ENCODE results near the gene BHLHE23.

BHLHE23 gene

DNA sequence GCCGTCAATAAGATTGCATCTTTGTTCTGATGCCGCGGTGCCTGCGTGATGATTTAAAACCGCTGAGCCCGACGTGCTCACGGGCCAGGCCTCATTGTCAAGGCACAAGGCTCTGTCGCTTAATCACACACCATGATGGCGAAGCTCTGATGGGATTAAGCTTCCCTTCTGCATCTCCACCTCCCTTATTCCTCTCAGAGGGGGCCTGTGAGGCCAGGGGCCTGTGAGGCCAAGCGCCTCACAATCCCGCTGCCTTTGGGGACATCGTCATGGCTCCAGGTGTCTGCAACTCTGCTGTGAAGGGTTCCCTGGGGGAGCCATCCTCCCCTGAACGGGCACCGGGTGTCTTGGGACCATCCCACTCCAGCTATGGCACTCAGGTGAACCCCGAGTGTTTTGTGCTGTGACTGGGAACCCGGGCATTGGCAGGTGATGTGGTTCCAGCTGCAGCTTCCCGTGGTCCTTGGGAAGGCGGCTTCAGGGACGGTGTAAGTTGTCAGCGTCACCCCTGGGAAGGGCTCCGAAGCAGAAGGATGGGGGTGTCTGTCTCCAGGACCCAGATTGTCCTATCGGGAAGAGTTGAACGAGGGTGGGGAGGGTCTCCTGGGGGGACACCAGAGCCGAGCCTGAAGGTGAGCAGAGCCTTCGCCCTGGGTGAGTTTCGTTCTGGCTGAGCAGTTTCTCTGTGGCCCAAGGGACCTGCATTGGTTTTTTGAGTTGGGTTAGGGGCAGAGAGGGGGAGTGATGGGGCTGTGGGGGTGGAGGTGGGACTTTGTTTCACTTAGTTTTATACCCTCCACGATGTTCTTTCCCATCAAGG is 18.0 kb upstream of the BHLHE23 start:
- DNase-seq, result no peak

DNA sequence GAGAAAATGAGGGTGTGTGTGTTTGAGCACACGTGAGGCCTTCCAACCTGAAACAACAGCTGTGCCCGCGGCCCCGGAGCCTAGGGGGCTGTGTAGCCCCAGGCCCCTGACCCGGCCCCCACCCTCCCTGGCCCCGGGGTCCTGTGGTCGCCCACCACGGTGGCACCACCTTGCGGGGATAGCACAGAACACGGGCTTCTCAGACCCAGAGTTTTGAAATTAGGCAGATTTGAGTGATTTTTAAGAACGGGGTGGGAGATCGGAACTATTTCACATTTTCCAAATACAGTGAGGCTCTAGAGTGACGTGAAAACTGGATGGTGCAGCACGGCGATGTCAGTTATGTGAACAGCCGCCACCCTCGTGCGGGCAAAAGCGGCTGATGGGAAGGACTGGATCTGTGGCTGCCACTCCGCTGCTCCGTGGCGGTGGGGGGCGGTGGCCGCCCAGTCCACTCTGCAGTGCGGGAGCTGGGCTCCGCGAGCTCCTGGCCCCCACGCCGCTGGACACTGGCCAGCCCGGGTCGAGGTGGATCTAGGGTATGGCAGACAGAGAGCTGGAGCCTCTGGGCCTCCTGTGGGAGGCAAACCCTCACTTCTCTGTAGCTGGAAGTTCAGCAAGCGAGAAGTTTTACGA is 17.3 kb upstream of the BHLHE23 start:
- no peak for DNase-seq

DNA sequence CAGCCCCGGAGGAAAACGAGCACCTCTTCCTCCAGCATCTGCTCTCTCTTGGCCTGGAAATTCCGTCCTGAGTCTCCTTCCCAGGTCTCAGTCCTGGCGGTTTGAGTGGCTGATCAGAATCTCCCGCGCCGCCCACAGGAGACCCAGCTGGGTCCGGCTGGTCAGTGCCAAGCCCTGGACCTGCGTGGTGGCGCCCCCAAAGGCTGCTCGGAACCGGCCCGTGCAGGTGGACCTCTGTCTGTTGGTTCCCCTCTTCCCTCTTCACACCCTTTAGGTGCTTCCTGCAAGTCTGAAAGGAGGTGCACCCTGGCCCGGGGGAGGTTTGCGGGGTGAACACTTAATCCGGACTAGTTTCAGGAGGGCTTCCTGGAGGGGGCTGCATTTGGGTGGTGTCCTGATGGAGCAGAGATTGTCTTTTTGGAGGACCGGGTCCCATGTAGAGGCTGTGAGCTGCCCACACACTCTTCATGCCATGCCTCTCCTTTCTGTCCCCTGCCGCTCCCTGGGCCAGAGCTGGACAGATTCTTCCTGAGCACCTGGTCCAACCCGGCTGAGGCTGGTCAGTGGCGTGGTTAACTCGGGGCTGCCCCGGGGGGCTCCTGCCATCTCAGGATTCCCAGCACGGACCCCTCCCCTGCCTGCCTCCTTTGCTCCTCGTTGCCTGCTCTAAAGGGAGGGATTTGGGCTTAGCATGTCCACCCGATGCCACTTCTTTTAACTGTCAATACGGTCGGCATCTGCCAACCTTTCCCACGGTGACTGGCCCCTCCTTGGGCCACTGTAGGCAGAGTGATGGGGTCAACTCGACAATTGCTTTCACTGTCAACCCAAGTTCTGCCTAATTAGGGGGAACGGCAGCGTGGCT is 16.5 kb upstream of the BHLHE23 start:
- DNase-seq, result no peak

DNA sequence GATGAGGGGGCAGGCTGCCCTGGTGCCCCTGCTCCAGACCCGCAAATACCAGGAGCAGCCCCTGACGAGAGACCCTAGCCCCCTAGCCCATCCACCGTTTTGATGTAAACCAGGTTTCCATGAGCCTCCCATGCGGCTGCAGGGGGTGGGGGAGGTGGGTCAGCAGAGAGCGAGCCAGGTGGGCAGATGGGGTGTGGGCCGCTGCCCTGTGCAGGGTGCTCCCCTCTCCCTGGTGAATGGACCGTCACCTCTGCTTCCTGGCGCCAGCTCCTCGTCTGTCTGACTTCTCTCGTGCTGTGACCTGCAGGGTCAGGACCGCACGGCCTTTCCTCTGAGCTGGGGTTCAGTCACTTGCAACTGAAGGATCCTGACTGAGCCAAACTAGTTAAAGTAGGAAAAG is 15.7 kb upstream of the BHLHE23 start:
- no peak for DNase-seq

DNA sequence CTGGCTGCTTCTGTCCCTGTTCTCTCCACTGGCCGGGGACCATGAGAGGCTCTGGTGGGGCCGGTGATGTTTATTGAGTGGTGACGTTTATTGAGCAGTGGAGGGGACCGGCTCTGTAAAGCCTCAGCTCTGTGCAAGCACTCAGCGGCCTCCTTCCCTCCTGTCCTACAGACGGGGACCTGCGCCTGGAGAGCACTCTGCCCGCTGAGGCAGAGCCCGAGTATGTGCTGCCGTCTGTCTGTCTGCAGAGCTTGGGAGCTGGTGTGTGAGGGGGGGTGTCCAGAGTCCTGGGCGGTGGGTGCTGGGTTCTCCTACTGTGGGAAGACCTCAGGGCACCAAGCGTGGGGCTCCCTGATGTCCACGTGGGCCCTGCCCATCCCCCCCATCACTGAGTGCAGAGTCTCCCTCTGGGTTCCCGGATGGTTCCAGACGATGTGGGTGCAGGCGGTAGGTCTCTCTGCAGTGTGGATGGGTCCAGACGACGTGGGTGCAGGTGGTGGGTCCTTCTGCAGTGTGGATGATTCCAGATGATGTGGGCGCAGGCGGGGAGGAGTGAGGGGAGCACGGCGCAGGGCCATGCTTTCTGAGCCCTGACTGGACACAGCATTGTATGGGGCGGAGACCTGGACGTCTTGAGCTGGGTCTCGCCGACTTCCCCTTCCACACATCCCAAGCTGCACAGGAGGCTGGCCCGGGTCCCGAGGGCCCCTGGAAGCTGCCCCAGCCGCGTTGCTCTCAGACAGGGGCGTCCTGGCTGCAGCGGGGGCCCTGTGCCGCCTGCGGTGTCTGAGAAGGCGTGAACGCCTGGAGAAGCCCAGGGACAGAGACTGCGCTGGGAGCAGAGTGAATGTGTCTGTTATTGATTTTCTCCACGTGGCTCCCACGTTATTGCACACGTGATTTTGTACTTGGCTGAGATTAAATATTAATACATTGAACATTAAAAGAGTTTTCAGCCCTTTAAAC is 14.9 kb upstream of the BHLHE23 start:
- DNase-seq, result no peak

DNA sequence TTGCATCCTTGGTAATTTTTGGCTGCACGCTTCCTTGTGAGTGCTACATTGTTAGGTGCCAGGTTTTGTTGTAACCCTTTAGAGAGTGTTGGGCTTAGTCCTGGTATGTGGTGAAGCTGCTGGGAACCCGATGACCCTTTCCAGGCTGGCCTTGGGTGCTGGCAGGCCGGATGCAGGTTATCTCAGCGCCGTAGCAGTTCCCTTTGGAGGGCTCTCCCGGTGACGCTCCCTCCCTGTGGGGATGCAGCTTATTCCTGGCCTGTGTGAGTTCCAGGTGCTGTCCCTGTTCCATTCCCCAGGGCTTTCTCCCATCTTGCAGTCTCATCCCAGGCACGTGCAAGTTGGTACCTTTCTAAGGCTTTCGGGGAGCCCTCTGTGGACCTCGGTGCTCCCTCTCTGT is 13.9 kb upstream of the BHLHE23 start:
- no peak for DNase-seq

DNA sequence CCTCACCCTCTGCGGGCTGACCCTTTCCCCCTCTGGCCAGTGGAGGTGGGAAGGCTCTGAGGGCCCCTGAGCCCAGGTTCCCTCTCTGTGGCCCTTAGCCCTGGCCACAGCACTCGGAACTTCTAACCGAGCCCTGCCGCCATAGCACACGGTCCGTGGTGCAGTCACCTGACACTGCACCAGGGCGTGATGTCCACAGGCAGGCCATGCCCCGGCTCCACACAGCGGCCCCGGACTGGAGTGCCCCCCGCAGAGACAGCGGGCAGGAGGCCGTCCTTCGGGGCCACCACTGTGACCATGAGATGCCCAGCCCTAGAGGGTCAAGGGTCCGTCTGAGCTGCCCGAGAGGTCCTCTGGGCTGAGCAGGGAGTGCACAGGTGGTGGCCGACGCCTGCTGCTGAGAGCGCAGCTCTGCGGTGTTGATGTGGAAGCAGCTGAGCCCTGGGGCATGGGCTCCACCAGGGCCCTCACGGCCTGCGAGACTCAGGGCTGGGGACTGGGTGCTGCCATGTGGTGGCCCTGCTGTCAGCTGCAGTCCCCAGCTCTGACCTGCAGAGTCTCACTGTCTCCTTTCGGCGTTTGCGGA is 11.2 kb upstream of the BHLHE23 start:
- no peak for DNase-seq

DNA sequence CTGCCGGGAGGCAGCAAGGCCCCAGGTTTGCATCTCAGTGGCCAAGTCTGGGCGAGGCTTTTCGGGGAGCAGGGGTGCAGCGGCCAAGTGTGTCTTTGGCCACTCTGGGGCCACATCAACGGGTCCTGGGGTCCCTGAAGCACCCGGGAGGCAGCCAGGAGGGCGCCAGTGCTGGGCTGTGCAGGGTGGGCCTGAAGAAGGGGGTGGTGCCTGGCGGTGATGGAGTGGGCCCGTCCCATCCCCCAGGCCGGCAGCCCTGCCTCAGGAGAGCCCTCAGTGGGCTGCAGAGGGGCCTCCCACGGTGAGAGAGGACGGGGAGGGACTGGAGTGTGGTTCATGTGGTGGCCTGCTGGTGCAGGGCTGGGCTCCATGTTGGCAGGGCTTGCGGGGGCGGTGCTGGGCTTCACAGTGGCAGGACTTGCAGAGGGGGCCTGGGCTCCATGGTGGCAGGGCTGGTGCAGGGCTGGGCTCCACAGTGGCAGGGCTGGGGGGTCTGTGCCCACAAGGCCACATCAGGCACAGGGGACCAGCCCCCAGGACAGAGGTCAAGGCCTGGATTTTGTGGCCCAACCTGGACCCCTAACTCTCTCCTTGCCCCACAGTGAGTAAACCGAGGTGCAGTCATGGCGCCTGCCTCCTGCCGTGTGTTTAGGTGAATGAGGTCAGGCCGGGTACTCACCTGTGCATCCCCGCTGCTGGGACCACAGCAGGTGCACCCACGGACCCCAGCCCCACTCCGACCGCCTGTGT is 10.5 kb upstream of the BHLHE23 start:
- DNase-seq, result no peak

DNA sequence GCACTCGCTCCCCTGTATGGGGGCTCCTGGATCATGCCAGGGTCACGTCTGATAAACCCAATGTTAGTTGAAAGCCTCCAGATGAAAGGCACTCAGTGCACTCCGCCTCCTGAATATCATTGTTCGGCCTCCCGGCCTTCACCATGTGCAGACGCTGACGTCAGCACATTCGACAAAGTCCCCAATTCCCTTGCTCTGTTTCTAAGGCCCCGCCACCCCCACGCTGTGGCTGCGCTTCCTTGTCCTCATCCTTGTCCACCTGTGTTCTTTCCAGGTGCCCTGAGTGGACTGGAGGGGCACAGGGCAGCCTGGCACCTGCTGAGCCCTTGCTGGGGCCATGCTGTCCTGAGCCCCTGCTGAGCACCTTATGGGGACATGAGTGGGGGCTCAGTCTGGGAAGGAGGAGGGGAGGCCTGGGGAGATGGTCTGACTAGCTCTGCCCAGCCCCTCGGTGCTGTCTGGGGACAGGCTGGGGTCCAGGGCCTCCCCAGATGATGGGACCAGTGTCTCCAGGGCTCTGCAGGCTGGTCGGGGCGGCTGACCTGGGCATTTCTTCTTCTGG is 9.8 kb upstream of the BHLHE23 start:
- DNase-seq, result no peak

DNA sequence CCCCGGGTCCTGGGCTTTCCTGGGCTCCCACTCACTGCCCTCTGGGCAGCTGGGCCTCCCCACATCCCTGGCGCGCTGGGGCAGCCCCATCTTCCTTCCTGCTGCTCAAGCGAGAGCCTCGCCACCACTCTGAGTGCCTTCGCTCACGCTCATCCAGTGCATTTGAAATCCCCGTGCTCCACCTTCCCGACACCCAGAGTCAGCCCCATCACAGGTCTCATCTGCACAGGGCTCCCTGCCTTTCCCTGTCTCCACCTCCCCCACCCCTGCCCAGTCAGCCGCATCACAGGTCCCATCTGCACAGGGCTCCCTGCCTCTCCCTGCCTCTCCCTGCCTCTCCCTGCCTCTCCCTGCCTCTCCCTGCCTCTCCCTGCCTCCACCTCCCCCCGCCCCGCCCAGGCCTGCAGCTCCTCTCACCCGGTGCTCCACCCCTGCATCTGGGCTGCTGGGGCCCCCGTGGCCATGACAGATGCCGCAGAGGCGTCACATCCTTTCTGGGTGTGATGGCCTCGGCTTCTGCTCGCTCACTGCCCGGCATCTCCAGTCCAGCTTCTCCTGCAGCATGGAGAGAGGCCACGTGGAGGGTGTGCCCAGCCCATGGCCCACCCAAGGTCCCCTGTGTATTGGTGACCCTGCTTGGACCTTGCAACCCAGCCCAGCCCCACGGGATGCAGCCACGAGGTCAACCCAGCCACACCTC is 9.0 kb upstream of the BHLHE23 start:
- DNase-seq, result no peak

DNA sequence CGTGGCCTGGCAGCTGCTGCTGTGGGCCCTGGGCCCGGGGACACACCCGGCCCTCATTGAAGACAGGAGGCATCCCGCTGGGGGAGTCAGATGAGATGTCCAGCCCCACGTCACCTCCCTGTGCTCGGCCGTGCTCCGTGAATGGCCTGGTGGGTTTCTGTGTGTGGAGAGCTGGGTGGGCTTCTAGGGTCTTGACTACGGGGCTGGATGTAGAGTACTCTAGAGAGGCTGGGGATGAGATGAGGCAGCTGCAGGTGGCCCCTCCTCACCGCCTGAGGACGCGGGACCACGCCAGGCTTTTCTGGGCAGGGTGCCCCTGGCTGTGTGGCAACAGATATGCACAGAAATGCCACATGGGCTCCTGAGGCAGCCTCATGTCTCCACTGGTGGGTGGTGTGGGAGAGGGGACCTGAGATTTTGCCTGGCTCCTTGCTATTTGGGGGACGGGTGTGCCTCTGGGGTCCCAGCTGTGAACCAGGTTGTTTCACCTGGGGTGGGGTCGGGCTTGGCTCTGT is 8.4 kb upstream of the BHLHE23 start:
- DNase-seq, result no peak

DNA sequence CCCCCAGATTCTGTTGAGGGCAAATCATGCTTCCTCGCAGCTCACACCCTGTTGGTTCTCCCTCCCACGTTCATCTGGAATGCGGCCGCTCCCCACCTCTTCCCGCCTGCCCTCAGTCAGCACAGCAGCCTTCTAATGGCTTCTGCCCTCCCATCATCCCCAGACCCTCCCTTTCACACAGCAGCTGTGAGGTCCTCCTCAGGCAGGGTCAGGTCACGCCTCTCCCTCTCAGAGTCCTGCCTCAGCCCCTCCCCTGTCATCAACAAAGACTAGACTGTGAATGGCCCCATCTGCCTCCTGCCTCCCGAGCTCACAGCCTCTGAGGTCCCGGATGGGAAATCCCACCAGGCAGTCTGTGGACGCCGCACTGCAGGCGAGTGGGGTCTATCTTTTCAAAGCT is 7.9 kb upstream of the BHLHE23 start:
- DNase-seq, result no peak

DNA sequence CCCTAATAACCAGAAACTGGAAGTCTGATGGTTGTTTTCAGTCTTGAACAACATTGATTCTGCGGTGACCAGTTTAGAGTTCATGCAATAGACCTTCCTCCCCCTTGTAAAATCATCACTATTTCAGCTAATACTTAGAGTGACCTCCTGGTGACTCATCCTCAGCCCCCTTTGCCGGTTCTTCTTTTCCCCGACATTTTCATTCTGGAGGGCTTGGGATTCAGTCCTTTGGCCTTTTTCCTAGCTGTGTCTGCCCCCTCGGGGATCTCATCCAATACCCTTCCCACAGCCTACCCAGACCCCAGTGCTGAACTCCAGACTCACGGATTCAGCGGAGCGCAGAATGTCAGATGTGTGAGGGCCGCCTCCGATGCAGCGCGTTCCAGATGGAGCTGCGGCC is 7.5 kb upstream of the BHLHE23 start:
- DNase-seq, result no peak

DNA sequence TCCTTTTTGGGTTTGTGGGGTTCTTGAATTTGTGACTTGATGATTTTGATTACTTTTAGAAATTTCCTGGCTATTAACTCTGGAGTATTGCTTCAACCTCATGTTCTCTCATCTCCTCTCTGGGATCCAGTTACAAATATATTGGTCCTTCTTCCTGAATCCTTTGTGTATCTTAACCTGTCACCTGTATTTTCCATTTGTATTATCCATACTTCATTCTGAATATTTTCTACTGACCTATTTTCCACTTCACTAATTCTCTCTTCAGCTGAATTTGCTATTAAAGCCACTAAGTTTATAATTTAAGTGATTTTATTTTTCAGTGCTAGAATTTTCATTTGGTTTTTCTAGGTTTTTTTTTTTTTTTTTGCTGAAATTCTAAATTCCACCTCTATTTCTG is 6.4 kb upstream of the BHLHE23 start:
- DNase-seq, result no peak

DNA sequence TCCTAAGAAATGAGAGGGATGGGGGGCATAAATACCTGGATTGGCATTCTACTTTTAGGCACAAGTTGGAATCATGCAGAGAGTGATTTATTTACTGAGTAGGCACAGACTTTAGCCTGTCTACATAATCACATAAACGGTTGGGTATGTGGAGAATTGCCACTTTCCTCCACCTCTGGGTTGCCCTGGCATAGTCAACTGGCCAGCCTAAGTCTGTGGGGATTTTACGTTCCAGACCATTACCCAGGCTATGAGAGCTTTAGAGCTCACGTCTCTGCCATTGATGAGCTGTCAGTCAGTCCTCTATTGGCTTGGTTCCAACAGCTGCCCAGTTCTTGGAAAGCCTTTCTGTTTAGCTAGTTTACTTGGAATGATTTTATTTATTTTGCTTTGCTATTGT is 5.0 kb upstream of the BHLHE23 start:
- DNase-seq, result no peak

DNA sequence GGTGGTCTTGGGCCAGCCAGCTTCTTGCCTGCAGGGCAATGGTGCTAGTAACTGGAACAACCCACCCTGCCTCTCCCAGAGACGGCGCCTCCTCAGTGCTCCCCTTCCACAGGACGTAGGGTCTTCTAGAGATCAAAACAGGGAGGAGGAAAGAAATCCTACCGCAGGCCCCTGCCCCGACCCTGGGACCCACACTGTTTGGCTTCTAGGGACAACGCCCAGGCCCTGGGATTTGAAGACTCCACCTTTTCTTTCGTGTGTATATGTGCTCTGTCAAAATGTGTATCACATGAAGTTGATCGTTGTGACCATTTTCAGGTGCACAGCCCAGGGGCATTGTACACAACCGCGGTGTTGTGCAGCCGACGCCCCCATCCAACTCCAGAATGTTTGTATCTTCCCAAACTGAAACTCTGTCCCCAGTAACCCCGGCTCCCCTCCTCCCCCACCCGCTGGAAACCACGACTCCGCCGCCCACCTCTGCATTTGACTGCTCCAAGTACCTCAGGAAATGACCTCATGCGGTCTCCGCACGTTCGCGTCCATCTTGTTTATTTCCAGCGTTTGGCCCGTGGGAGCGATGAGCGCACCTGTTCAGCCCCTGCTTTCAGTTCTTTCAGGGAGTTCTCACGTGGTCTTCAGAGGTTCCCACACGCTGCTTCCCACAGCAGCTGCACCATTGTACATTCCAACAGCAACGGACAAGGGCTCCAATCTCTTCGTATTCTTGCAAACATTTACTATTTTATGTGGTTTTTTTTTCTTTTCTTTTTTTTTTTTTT is 3.4 kb upstream of the BHLHE23 start:
- DNase-seq, result no peak

DNA sequence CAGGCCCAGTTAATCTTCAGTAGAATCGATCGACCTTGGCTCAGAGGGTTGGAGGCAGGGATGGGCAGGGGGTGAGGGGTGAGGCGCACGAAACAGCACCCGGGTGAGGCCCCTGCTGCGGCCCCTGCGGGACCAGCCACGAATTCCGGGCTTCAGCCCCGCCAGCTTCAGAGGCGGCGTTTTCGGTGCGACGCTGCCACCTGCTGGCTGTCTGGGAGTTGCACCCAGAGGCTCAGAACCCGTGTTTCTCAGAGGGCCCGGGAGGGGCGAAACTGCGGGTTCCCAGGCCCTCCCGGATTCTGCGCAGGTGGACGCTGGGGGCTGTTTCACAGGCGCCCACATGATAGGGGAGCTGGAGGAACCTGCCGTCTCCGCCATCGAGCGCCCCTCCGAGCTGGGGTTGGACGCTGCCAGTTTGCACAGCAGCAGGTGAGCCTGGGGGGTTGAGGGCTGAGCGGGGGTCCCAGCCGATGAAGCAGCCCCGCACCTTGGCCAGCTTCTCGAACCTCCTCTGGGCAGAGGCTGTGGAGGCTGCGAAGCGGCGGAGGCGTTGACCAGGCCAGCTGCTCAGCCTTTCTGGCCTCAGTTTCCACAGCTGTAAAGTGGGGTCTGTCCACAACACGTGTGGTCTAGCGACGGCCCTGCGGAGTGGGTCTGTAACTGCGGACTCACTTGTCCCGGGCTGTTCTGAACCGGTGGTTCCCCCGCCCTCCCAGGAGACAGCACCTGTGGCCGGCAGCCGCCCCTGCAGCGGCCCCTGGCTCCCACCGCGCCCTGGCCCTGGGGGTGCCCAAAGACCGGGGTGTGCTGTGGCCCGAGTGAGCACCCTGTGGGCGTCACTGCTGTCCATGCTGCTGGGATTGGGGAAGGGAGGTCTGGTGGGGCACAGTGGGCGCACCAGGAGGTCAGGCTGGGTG is 2.5 kb upstream of the BHLHE23 start:
- DNase-seq, result no peak

DNA sequence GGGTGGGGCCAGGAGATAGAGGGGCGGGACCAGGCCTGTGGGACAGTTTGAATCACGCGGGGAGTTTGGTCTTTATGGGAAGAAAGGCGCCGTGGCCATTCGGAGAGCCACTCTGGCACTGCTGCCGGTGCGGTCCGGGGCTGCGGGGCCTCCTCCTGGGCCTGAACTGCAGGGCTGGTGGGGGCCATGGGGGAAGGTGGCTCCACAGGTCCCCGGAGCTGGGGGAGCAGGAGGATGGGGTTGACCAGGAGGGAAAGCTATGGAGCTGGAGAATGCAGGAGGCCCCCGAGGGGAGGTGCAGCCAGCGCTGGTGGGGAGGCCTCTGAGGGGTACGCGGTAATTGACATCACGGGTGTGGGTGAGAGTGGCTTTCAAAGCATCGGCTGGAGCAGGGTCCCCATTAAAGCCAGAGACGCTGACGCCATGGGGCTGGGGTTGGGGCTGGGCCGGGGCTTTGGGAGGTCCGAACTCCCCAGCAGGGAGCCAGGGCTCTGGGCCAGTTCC is 1.8 kb upstream of the BHLHE23 start:
- DNase-seq, result no peak
